GM12878 (cell line): Measurements from ENCODE around the gene MSMB. TPM values are rescaled to one million over a fixed set of nuclear protein-coding genes. Genes with fewer than 3 reads are reported as not detected.

Source experiments
- BHLHE40 ChIP-seq, 2 experiments: fragments of 450-650 bp in 1 of 2; IDR thresholded peaks; 2 replicates each; pipeline ENCODE4 v1.6.1; 2011 to 2017; ENCODE audit warnings: low read depth in 2 of 2, borderline replicate concordance in 1 of 2, improper control_type of control experiment in 1 of 2, low read length in 1 of 2, mild to moderate bottlenecking in 1 of 2
- CBFB ChIP-seq: IDR thresholded peaks from 2 replicates; pipeline ENCODE4 v1.6.1; 2016; ENCODE audit warnings: antibody characterized with exemption, low read depth
- CEBPB ChIP-seq, 2 experiments: fragments of 150-350 bp in 1 of 2; IDR thresholded peaks; 2 replicates each; pipeline ENCODE4 v1.6.1; 2012 to 2014; ENCODE audit warnings: low read depth in 2 of 2, low read length in 2 of 2, borderline replicate concordance in 1 of 2, inconsistent platforms in 1 of 2
- DPF2 ChIP-seq: fragments of 450-650 bp; IDR thresholded peaks from 2 replicates; pipeline ENCODE4 v1.6.1; 2017; ENCODE audit warnings: mild to moderate bottlenecking
- EED ChIP-seq: sonication (generic); IDR thresholded peaks from 2 replicates; pipeline ENCODE4 v1.6.1; 2016; ENCODE audit warnings: antibody characterized with exemption, low read depth
- EGR1 ChIP-seq, 2 experiments: IDR thresholded peaks; 1 replicate in 1 of 2; 2 replicates in 1 of 2; pipeline ENCODE4 v1.6.1; 2011 to 2012; ENCODE audit warnings: low read depth in 2 of 2, low read length in 2 of 2, borderline replicate concordance in 1 of 2, mild to moderate bottlenecking in 1 of 2, moderate library complexity in 1 of 2
- ETV6 ChIP-seq, 2 experiments: fragments of 450-650 bp in 1 of 2; IDR thresholded peaks in 1 of 2; conservative IDR thresholded peaks in 1 of 2; 2 replicates each; pipeline ENCODE4 v1.6.1; 2014; ENCODE audit warnings: antibody characterized with exemption in 1 of 2, borderline replicate concordance in 1 of 2, low read depth in 1 of 2, mild to moderate bottlenecking in 1 of 2, moderate library complexity in 1 of 2
- GATAD2B ChIP-seq: fragments of 450-650 bp; conservative IDR thresholded peaks from 2 replicates; pipeline ENCODE4 v1.6.1; 2017; ENCODE audit warnings: low read depth, mild to moderate bottlenecking, moderate library complexity
- IKZF1 ChIP-seq: fragments of 450-650 bp; conservative IDR thresholded peaks from 2 replicates; pipeline ENCODE4 v1.6.1; 2017; ENCODE audit warnings: antibody characterized with exemption, mild to moderate bottlenecking
- JUNB ChIP-seq: IDR thresholded peaks from 2 replicates; pipeline ENCODE4 v1.6.1; 2016; ENCODE audit warnings: antibody characterized with exemption, mild to moderate bottlenecking
- KLF5 ChIP-seq: fragments of 450-650 bp; IDR thresholded peaks from 2 replicates; pipeline ENCODE4 v1.6.1; 2014; ENCODE audit warnings: mild to moderate bottlenecking; ENCODE audit not compliant: partially characterized antibody
- MTA3 ChIP-seq: IDR thresholded peaks from 2 replicates; pipeline ENCODE4 v1.6.1; 2012; ENCODE audit warnings: low read length, inconsistent platforms, borderline replicate concordance
- MYB ChIP-seq: fragments of 150-350 bp; IDR thresholded peaks from 2 replicates; pipeline ENCODE4 v1.6.1; 2014; ENCODE audit warnings: mild to moderate bottlenecking, low read depth, low read length, borderline replicate concordance
- RBBP5 ChIP-seq: fragments of 200-600 bp; sonication (generic); conservative IDR thresholded peaks from 2 replicates; pipeline ENCODE4 v1.6.1; 2016
- RCOR1 ChIP-seq: conservative IDR thresholded peaks from 2 replicates; pipeline ENCODE4 v1.6.1; 2012; ENCODE audit warnings: low read depth, low read length, improper control_type of control experiment
- RFX5 ChIP-seq: IDR thresholded peaks from 2 replicates; pipeline ENCODE4 v1.6.1; 2011; ENCODE audit warnings: low read depth, low read length, improper control_type of control experiment
- SUZ12 ChIP-seq: fragments of 200-600 bp; sonication (generic); IDR thresholded peaks from one replicate; pipeline ENCODE4 v1.6.1; 2018; ENCODE audit warnings: antibody characterized with exemption, mild to moderate bottlenecking; ENCODE audit not compliant: unreplicated experiment
- polyA plus RNA-seq, 11 experiments: library from polyadenylated mRNA; depleted of rRNA in 4 of 11; unstranded in 6 of 11; stranded (reverse) in 5 of 11; fragments of >200 nt; fragmentation: Nextera tagmentation in 4 of 11; fragmentation: Illumina TruSeq in 1 of 11; extraction: Ambion mirVana in 4 of 11; extraction: Trizol in 1 of 11; gene quantifications; 1 replicate in 1 of 11; 2 replicates in 10 of 11; pipeline versions ENCODE4 v1.2.1 to v1.2.3, GENCODE V29; 2011 to 2016; ENCODE audit warnings: inconsistent platforms in 2 of 11, missing spikeins in 2 of 11, low read depth in 1 of 11
- total RNA-seq, 4 experiments: library from RNA; depleted of rRNA in 3 of 4; stranded (reverse); fragments of >200 nt in 3 of 4; fragmentation: Illumina TruSeq in 1 of 4; extraction: Trizol in 1 of 4; gene quantifications; 2 replicates each; pipeline versions ENCODE4 v1.2.1 to v1.2.3, GENCODE V29; 2013 to 2021
- TF ChIP-seq, protein P1 (sequence below): IDR thresholded peaks from 2 replicates; pipeline ENCODE4 v1.6.1; 2012; ENCODE audit warnings: low read length, inconsistent platforms
- TF ChIP-seq, protein P2 (sequence below): fragments of 450-650 bp; IDR thresholded peaks from 2 replicates; pipeline ENCODE4 v1.6.1; 2016; ENCODE audit warnings: mild to moderate bottlenecking, moderate library complexity, borderline replicate concordance
- TF ChIP-seq, protein P3 (sequence below): IDR thresholded peaks from 2 replicates; pipeline ENCODE4 v1.6.1; 2011; ENCODE audit warnings: mild to moderate bottlenecking, low read depth, low read length, moderate library complexity; ENCODE audit not compliant: insufficient replicate concordance

MSMB gene
- total and polyA plus RNA-seq, 10 of the 15 experiments (the other 5 are each of a cell fraction or from before 2014, with no cell fraction given): not detected

GRCh38 chr10:46030091-46030937, 15.8 kb downstream of the MSMB start, which contains the start of gene NCOA4 (continued):
- TF ChIP-seq, protein P1, sequence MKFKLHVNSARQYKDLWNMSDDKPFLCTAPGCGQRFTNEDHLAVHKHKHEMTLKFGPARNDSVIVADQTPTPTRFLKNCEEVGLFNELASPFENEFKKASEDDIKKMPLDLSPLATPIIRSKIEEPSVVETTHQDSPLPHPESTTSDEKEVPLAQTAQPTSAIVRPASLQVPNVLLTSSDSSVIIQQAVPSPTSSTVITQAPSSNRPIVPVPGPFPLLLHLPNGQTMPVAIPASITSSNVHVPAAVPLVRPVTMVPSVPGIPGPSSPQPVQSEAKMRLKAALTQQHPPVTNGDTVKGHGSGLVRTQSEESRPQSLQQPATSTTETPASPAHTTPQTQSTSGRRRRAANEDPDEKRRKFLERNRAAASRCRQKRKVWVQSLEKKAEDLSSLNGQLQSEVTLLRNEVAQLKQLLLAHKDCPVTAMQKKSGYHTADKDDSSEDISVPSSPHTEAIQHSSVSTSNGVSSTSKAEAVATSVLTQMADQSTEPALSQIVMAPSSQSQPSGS: no peak
- TF ChIP-seq RFX5: no peak
- no peak for TF ChIP-seq EGR1 (IDR thresholded peaks at IDR 0.05; ENCODE audit: borderline replicate concordance in 1 of 2, low read depth in 2 of 2, low read length in 2 of 2)
- TF ChIP-seq KLF5: no peak
- TF ChIP-seq GATAD2B: peak; percentile 37
- TF ChIP-seq SUZ12: no peak
- no peak for TF ChIP-seq RBBP5
- no peak for TF ChIP-seq MTA3
- peak; percentile 98 for TF ChIP-seq CBFB
- TF ChIP-seq ETV6 (conservative IDR thresholded peaks at IDR 0.05 in 1 of 2, IDR thresholded peaks at IDR 0.05 in 1 of 2; ENCODE audit: borderline replicate concordance in 1 of 2, low read depth in 1 of 2): no peak
- TF ChIP-seq BHLHE40 (IDR thresholded peaks at IDR 0.05; ENCODE audit: borderline replicate concordance in 1 of 2, low read depth in 2 of 2, low read length in 1 of 2): no peak
- TF ChIP-seq RCOR1: peak; percentile 99
- TF ChIP-seq CEBPB (IDR thresholded peaks at IDR 0.05; ENCODE audit: borderline replicate concordance in 1 of 2, low read depth in 2 of 2, low read length in 2 of 2): no peak
- TF ChIP-seq DPF2: 0 out of 2 replicates have a peak, but pooled peaks have one; percentile 56
- TF ChIP-seq, protein P2, sequence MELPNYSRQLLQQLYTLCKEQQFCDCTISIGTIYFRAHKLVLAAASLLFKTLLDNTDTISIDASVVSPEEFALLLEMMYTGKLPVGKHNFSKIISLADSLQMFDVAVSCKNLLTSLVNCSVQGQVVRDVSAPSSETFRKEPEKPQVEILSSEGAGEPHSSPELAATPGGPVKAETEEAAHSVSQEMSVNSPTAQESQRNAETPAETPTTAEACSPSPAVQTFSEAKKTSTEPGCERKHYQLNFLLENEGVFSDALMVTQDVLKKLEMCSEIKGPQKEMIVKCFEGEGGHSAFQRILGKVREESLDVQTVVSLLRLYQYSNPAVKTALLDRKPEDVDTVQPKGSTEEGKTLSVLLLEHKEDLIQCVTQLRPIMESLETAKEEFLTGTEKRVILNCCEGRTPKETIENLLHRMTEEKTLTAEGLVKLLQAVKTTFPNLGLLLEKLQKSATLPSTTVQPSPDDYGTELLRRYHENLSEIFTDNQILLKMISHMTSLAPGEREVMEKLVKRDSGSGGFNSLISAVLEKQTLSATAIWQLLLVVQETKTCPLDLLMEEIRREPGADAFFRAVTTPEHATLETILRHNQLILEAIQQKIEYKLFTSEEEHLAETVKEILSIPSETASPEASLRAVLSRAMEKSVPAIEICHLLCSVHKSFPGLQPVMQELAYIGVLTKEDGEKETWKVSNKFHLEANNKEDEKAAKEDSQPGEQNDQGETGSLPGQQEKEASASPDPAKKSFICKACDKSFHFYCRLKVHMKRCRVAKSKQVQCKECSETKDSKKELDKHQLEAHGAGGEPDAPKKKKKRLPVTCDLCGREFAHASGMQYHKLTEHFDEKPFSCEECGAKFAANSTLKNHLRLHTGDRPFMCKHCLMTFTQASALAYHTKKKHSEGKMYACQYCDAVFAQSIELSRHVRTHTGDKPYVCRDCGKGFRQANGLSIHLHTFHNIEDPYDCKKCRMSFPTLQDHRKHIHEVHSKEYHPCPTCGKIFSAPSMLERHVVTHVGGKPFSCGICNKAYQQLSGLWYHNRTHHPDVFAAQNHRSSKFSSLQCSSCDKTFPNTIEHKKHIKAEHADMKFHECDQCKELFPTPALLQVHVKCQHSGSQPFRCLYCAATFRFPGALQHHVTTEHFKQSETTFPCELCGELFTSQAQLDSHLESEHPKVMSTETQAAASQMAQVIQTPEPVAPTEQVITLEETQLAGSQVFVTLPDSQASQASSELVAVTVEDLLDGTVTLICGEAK: peak; percentile 52
- TF ChIP-seq MYB: no peak
- no peak for TF ChIP-seq JUNB
- TF ChIP-seq, protein P3, sequence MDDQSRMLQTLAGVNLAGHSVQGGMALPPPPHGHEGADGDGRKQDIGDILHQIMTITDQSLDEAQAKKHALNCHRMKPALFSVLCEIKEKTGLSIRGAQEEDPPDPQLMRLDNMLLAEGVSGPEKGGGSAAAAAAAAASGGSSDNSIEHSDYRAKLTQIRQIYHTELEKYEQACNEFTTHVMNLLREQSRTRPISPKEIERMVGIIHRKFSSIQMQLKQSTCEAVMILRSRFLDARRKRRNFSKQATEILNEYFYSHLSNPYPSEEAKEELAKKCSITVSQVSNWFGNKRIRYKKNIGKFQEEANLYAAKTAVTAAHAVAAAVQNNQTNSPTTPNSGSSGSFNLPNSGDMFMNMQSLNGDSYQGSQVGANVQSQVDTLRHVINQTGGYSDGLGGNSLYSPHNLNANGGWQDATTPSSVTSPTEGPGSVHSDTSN: no peak
- TF ChIP-seq EED: no peak
- TF ChIP-seq IKZF1: peak; percentile 62
